Ramos (cell line): ENCODE data around the gene FYN.

Source experiments
- in situ Hi-C: fragments of 300-500 bp; cut with MboI; formaldehyde crosslinking; loops from one replicate; pipeline ENCODE4 v1.14.3; 2022; ENCODE audit warnings: low sequenced_read_pairs; ENCODE audit not compliant: unreplicated experiment

Gene FYN

GRCh38 chr6:111776236-111777221 is 96.7 kb downstream of the FYN start:
- in situ Hi-C loops, result no loop called here

GRCh38 chr6:111775145-111775922 is 97.9 kb downstream of the FYN start:
- in situ Hi-C loops, result no loop called here

GRCh38 chr6:111774346-111774703 is 98.9 kb downstream of the FYN start:
- in situ Hi-C loops, result no loop called here

GRCh38 chr6:111773501-111774345 is 99.5 kb downstream of the FYN start:
- in situ Hi-C loops, result no loop called here

GRCh38 chr6:111772381-111772780 is 100.9 kb downstream of the FYN start:
- in situ Hi-C loops, result no loop called here

GRCh38 chr6:111771629-111772028 is 101.6 kb downstream of the FYN start:
- in situ Hi-C loops, result no loop called here

- in situ Hi-C loops, result no loop called here
These were observed 102.2 kb downstream of the FYN start for GRCh38 chr6:111771094-111771432.

- in situ Hi-C loops, result no loop called here
These were observed 102.8 kb downstream of the FYN start for GRCh38 chr6:111770263-111771093.

- in situ Hi-C loops, result no loop called here
These were observed 103.7 kb downstream of the FYN start for GRCh38 chr6:111769365-111770152.

GRCh38 chr6:111768431-111768770 is 104.9 kb downstream of the FYN start:
- in situ Hi-C loops, result no loop called here

GRCh38 chr6:111767752-111768430 is 105.4 kb downstream of the FYN start:
- in situ Hi-C loops, result no loop called here

GRCh38 chr6:111766201-111766857 is 106.9 kb downstream of the FYN start:
- in situ Hi-C loops, result no loop called here

- in situ Hi-C loops, result no loop called here
These were observed 107.5 kb downstream of the FYN start for GRCh38 chr6:111765763-111766162.

GRCh38 chr6:111764238-111765175 is 108.7 kb downstream of the FYN start:
- in situ Hi-C loops, result no loop called here

- in situ Hi-C loops, result no loop called here
These were observed 109.9 kb downstream of the FYN start for GRCh38 chr6:111763381-111763780.

GRCh38 chr6:111761783-111762312 is 111.4 kb downstream of the FYN start:
- in situ Hi-C loops, result no loop called here

- in situ Hi-C loops, result no loop called here
These were observed 112.0 kb downstream of the FYN start for GRCh38 chr6:111761212-111761611.
